Prostate gland (tissue), 2 donors: Measurements from ENCODE around the gene SIX3. TPM values are rescaled to one million over a fixed set of nuclear protein-coding genes. Genes with fewer than 3 reads are reported as not detected.

Experiments used
- DNase-seq: peaks from one replicate; pipeline ENCODE4 v3.0.0-alpha.2; 2019; ENCODE audit warnings: low spot score
- H3K27ac ChIP-seq, 2 donors: fragments of 200-600 bp; sonication (generic); 2 replicates each; pipeline ENCODE4 v1.5.1; 2017 to 2019
- H3K27me3 ChIP-seq: fragments of 200-600 bp; sonication (generic); replicated peaks from 2 replicates; pipeline ENCODE4 v1.5.1; 2019; ENCODE audit not compliant: insufficient read depth
- H3K36me3 ChIP-seq, 2 donors: fragments of 200-600 bp; sonication (generic); 1 replicate in 1 of 2; 2 replicates in 1 of 2; pipeline versions ENCODE4 v1.5.1 to v1.8.1; 2017 to 2019
- H3K4me1 ChIP-seq: fragments of 200-600 bp; sonication (generic); replicated peaks from 2 replicates; pipeline ENCODE4 v1.5.1; 2019
- H3K4me3 ChIP-seq, 2 donors: fragments of 200-600 bp; sonication (generic); 2 replicates each; pipeline ENCODE4 v1.5.1; 2017 to 2019
- H3K9me3 ChIP-seq: fragments of 200-600 bp; sonication (generic); 2 replicates; pipeline ENCODE4 v1.5.1; 2017
- POLR2A ChIP-seq: fragments of 450-650 bp; IDR thresholded peaks from one replicate; pipeline ENCODE4 v1.6.1; 2016; ENCODE audit warnings: antibody characterized with exemption, mild to moderate bottlenecking
- POLR2AphosphoS5 ChIP-seq: sonication (generic); formaldehyde crosslinking; IDR thresholded peaks from one replicate; pipeline ENCODE4 v1.6.1; 2017; ENCODE audit warnings: antibody characterized with exemption
- WGBS: methylation state at CpG from one replicate; pipeline ENCODE4 v1.1.5; 2018; 5-methylcytosine and 5-hydroxymethylcytosine counted together
- intact Hi-C: fragments of 100-400 bp; cut with DNase I; formaldehyde crosslinking; loops from one replicate; pipeline ENCODE4 v1.14.2; 2022
- total RNA-seq, 2 donors: library from RNA; depleted of rRNA; stranded (reverse); fragments of >200 nt; gene quantifications; one replicate each; pipeline ENCODE4 v1.1.0, GENCODE V29; 2016
- TF ChIP-seq, protein P1 (sequence below), 4 experiments: fragments of 200-600 bp in 2 of 4; fragments of 450-650 bp in 2 of 4; sonication (generic) in 2 of 4; IDR thresholded peaks; 1 replicate in 3 of 4; 2 replicates in 1 of 4; pipeline ENCODE4 v1.5.1; 2016 to 2019; ENCODE audit warnings: antibody characterized with exemption in 4 of 4, mild to moderate bottlenecking in 2 of 4, moderate library complexity in 2 of 4

SIX3 gene
- total RNA-seq, 2 donors from 2014 or later, result not detected

DNA sequence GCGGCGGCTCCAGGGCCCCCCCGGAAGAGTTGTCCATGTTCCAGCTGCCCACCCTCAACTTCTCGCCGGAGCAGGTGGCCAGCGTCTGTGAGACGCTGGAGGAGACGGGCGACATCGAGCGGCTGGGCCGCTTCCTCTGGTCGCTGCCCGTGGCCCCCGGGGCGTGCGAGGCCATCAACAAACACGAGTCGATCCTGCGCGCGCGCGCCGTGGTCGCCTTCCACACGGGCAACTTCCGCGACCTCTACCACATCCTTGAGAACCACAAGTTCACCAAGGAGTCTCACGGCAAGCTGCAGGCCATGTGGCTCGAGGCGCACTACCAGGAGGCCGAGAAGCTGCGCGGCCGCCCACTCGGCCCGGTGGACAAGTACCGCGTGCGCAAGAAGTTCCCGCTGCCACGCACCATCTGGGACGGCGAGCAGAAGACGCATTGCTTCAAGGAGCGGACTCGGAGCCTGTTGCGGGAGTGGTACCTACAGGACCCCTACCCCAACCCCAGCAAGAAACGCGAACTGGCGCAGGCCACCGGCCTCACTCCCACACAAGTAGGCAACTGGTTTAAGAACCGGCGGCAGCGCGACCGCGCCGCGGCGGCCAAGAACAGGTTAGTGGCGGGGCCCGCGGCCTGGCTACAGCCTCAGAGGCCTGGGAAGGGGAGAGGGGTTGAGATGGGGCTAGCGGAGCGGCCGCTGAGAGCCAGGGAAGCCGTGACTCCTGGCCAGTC, 965 bp downstream of the SIX3 start:
- TF ChIP-seq, protein P1, sequence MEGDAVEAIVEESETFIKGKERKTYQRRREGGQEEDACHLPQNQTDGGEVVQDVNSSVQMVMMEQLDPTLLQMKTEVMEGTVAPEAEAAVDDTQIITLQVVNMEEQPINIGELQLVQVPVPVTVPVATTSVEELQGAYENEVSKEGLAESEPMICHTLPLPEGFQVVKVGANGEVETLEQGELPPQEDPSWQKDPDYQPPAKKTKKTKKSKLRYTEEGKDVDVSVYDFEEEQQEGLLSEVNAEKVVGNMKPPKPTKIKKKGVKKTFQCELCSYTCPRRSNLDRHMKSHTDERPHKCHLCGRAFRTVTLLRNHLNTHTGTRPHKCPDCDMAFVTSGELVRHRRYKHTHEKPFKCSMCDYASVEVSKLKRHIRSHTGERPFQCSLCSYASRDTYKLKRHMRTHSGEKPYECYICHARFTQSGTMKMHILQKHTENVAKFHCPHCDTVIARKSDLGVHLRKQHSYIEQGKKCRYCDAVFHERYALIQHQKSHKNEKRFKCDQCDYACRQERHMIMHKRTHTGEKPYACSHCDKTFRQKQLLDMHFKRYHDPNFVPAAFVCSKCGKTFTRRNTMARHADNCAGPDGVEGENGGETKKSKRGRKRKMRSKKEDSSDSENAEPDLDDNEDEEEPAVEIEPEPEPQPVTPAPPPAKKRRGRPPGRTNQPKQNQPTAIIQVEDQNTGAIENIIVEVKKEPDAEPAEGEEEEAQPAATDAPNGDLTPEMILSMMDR (IDR thresholded peaks at IDR 0.05), result no peak
- TF ChIP-seq POLR2A, result no peak
- no peak for TF ChIP-seq POLR2AphosphoS5
- H3K27ac ChIP-seq, result no peak overlapping the region
- no peaks in the 10 kb centered on the region for H3K9me3 ChIP-seq
- peak overlapping the region; percentile 10 to 12 for H3K4me3 ChIP-seq
- peaks cover 3% of the 10 kb centered on the region for H3K4me1 ChIP-seq
- intact Hi-C loops, result loop anchor here (5.0 kb wide), 1 partner anchor 885 kb away; no protein-coding TSS in a partner anchor
- WGBS, result 8% methylated on average over 57 of the region's 69 CpGs
- H3K36me3 ChIP-seq, result no peaks in the 10 kb centered on the region
- no peak for DNase-seq
- peaks cover 60% of the 10 kb centered on the region for H3K27me3 ChIP-seq

DNA sequence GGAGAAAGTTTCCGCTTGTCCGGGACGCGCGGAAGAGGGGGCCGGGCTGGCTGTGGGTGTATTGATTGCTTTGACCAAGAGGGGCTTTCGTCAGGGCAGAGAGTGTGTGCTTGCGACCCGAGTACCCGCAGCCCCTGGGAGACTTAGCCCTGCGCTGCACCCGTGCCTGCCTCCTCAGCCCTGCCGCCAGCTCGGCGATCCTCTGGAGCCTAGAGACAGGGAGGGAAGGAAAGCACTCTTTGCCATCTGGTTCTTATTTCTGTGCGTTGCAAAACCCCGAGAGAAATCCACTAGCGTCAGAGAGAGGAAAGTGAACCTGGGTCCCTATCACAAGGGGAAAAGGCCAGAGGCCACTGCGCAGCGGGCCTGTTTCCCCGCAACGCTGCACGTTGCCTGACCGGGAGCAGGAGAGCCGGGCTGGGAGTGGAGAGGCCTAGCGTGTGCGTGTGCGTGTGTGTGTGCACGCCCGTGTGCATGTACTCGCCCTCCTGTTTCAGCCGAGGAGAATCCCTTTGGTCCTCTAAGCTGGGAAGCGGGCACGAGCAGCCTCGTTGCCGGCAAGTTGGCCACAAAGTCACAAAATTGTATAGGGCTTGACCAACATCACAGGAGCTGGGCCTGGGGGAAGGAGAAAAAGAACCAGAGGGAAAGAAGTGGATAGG, 1.7 kb downstream of the SIX3 start:
- TF ChIP-seq POLR2A (no peak), POLR2AphosphoS5 (no peak)
- TF ChIP-seq, protein P1 (IDR thresholded peaks at IDR 0.05), result no peak
- Histone ChIP-seq H3K27ac (no peak overlapping the region), H3K4me3 (no peak overlapping the region), H3K9me3 (no peaks in the 10 kb centered on the region), H3K4me1 (peaks cover 2% of the 10 kb centered on the region), H3K36me3 (no peaks in the 10 kb centered on the region), H3K27me3 (peaks cover 53% of the 10 kb centered on the region)
- DNase-seq, result no peak
- 55% methylated on average over 36 of the region's 36 CpGs for WGBS
- intact Hi-C loops, result loop anchor here (5.0 kb wide), 1 partner anchor 886 kb away; no protein-coding TSS in a partner anchor

DNA sequence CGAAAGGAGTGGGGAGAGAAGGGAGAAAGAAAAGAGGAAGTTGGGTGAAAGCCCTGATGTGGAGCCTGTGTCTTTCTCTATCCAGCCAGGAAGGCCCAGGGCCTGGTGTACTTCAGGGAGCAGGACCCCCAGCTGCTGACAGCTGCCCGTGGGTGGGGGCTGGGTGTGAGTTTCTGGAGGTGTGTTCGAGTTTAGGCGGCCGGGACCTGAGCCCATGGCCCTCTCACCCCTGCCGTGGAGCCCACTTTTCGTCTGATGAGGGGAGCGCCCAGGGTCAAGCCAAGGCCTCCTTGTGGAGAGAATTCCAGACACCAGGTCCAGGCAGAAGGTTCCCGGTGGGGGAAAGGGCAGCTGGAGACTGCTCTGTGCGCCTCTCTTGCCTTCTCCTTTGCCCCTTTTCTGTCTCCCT, 2.2 kb downstream of the SIX3 start:
- WGBS, result 67% methylated on average over 10 of the region's 10 CpGs
- DNase-seq, result no peak
- Histone ChIP-seq H3K4me3 (no peak overlapping the region), H3K27ac (no peak overlapping the region), H3K9me3 (no peaks in the 10 kb centered on the region), H3K36me3 (no peaks in the 10 kb centered on the region), H3K4me1 (no peaks in the 10 kb centered on the region), H3K27me3 (peaks cover 48% of the 10 kb centered on the region)
- TF ChIP-seq POLR2AphosphoS5 (no peak), POLR2A (no peak)
- TF ChIP-seq, protein P1 (IDR thresholded peaks at IDR 0.05), result no peak
- intact Hi-C loops, result loop anchor here (5.0 kb wide), 1 partner anchor 886 kb away; no protein-coding TSS in a partner anchor

DNA sequence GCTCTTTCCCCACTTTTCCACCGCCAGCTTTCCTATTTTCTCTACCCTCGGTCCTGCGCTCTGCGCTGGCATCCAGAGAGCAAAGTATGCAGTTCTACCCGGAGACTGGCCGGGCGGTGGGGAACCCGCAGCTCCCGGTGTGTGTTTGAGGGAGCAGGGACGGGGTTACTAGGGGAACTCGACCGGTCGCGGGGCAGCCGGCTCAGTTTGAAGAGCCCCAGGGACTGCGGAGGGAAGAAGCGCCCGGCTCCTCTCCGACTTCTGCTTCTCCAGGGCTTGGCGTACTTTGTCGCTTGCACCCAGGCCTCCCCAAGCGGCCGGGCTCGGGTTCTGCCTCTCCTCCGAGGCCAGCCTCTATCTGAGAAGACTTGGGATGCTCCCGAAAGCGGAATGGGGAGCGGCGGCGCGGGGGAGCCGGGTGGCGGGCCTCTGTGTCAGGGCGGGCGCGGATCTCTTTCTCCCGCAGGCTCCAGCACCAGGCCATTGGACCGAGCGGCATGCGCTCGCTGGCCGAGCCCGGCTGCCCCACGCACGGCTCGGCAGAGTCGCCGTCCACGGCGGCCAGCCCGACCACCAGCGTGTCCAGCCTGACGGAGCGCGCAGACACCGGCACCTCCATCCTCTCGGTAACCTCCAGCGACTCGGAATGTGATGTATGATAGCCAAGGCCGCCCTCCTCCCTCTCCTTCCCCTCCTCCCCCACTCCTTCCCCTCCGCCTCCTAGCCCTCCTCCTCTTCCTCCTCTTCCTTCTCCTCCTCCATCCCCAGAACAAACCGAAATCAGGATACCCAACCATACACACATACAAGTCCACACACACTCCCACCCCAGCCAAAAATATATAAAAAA, 2.8 kb downstream of the SIX3 start:
- Histone ChIP-seq H3K27ac (no peak overlapping the region), H3K4me3 (no peak overlapping the region), H3K27me3 (peaks cover 45% of the 10 kb centered on the region), H3K36me3 (no peaks in the 10 kb centered on the region), H3K4me1 (no peaks in the 10 kb centered on the region), H3K9me3 (no peaks in the 10 kb centered on the region)
- 12% methylated on average over 62 of the region's 62 CpGs for WGBS
- intact Hi-C loops, result loop anchor here (5.0 kb wide), 1 partner anchor 887 kb away; no protein-coding TSS in a partner anchor
- DNase-seq, result no peak
- TF ChIP-seq POLR2A, result no peak
- no peak for TF ChIP-seq POLR2AphosphoS5
- TF ChIP-seq, protein P1 (IDR thresholded peaks at IDR 0.05), result no peak
